RKO (cell line): ENCODE data around the gene IQSEC3.
"Not testable (repeated sequence)": the region's sequence is repeated elsewhere in the genome, so short reads cannot be mapped to it uniquely, and the experiment has no call there.

ENCODE experiments used
- DNase-seq: peaks from one replicate; pipeline ENCODE4 v3.0.0-alpha.2; 2016; ENCODE audit warnings: low spot score

Gene IQSEC3

DNA sequence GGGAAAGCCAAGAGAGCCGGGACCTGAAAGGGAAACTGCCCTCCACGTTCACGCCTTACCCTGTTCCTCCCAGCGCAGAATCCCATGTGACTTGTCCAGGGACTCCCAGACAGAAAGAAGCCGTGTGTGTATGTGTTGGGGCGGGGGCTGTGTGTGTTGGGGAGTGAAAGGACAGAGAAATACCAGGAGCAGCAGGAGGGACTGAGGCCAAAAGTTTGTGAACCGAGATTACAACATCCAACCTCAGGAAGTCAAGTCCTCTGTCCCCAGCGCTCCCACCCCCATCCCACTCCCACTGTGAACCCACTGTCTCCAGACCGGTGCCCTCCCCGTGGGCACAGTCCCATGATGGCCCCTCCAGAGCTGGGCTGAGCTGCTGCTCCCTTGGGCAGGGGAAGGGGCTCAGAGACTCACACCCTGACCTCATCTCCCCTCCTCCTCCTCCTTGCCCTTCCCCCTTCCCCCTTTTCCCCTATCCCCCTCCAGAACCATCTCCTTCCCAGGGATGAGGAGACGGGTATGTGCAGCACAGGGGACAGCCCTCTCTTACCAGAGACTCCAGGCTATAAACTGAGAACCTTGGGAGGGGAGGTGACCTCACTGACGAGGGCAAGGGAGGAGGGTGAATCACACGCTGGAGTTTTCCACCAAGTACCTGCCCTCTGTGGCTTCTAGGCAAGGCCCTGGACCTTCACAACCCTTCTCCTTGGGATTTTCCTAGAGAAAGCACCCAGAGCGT is 147.6 kb downstream of the IQSEC3 start, which contains the start of gene SLC6A12:
Gene SLC6A12 (minus strand): TSS at position 155 of the 739 bp plus-strand sequence. CDS start 4,171 bp downstream, outside the sequence.
- no peak for DNase-seq

DNA sequence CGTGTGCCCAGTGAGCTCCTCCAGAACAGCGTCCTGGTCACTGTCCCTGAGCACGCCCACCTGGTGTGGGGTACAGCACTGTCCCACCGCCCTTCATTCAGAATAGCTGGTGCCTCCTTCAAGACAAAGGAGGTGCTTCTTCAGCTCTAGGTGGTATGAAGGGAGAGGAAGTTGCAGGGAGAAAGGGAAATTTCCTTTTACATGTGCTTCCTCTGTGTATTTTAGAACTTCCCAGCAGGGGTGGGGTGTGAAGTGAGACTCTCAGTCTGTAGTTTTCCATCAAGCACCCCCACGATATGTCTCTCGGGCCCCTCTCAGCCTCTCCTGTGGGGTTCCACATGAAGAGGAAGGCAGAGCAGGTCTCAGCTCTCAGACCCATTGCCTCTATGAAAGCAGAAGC is 148.5 kb downstream of the IQSEC3 start:
- no peak for DNase-seq

DNA sequence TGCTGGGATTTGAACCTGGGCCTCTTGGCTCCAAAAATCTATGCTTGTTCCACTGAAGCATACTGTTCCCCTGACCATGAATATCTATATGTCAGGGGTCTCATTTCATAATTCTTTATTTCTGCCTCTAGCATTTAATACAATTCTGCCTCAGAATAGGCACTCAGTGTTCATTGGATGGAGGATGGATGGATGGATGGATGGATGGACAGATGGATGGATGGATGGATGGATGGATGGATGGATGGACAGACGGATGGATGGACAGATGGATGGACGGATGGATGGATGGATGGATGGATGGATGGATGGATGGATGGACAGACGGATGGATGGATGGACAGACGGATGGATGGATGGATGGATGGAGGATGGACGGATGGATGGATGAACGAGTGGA is 150.5 kb downstream of the IQSEC3 start:
- DNase-seq: not testable (repeated sequence)

DNA sequence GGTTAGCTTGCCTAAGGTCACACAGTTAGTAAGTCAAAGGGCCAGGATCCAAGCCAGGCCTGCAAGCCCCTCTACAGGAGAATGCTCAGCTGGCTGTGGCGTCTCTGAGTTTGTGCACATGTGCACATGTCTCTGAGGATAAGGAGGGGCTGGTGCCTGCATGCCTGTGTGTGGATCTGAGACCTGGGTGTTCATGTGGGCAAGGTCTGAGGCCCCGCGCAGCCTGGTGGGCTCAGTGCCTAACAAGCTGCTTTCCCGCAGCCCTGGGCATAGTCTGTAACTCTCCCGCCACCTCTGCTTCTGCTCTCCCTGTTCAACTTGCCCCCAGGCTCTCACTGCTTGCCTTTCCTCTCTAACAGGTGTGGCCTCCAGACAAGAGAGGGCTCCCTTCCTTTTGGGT is 151.7 kb downstream of the IQSEC3 start:
- no peak for DNase-seq

DNA sequence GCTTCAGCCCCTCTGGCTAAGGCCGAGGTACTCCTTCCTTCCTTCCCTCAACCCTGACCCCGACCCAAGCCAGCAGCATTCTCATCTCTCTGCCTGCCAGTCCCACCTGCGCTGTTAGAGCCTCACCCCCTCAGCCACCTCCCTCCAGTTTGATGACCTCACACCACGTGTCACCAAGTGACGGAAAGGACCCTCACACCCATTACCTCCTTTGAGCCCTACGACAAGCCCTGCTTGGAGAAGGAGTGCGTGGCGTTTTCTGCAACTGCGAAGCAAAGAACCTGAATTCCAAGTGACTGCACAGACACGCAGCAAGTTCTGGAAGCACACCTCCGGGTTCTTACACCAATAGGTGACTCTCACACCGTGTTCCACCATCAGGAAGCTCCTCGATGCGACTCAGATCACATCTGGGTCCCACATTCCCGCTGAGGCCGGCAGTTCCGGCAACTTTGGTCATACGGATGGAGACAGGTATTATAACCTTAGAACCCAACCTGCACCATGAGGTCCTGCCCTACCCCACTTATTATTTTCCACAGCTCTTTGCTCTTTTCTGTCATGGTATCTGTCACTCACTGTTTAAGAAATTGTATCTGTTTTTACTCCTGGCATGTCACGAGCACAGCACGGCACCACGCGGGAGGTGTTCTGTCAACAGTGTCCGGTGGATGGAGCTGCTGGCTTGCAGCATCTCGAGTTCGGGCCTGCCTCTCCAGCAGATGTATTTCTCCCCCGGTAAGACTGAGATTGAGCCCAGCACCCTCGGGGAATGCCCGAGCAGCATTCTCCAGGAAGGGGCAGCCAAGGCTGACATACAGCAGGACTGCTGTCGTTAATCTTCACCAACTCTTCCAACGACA is 152.4 kb downstream of the IQSEC3 start:
- DNase-seq: no peak

DNA sequence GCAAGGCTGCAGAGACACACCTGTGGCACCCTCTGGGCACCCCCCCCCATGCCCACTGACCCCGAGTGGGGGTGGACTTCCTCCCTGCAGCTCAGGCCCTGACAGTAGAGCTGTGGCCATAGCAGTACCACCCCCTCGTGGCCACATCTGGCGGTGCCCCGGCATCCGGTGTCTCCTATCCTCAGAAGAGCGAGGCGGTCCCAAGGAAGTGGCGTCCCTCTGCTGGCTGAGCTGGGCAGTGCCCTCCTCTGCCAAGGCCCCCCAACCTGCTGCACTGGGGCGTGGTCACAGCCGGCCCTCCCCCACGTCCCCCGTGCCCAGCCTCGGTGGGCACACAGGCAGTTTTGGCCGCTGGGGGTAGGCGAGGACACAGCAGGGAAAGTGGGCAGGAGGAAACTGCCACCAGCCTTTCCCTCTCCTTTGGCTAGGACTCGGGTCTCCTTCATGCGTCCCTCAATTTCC is 153.4 kb downstream of the IQSEC3 start:
- peak; percentile 68 for DNase-seq

DNA sequence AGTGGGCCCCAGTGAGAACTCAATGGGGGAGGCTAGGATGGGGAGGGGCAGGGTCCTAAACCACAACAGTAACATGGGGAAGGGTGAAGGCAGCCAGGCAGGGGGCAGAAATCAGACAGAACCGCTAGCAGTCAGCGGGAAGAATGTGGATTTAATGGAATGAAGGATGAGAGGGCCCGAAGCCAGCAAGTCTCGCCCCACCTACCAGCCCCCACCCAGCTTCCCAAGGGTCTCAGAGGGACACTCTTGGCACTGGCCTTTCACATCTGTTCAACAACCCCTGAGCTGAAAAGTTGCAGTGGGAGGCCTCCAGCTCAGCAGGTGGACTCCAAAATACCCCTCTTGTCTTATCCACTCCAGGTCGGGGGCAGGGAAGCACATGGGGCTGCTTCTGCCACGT is 153.9 kb downstream of the IQSEC3 start:
- DNase-seq: no peak

DNA sequence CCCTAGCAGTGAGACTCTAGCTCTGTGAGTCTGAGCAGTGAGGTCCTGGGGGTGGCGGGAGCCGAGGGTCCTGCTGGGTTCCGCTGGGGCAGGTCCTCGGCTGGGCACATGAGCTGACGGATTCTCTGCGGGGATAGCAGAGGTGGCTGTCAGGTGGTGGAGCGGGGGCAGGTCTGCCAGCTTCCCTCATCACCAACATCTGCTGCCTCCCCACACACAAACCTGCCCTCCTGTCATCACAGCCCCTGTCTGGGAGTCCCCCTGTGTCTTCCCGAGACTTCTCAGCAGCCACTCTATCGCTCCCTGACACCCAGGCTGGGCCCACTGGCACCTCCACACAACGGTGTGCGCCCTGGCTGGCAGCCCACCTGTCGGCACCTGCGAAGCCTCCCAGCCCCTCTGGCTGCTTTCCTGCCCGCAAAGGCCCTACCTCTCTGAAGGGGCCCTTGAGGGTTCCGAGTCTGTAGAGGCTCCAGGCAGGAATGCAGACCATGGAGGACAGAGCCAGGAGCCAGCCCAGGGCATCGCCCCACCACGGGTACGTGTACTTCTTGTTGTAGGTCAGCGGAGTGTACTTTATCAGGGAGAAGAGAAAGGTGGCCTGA is 154.5 kb downstream of the IQSEC3 start:
- no peak for DNase-seq

DNA sequence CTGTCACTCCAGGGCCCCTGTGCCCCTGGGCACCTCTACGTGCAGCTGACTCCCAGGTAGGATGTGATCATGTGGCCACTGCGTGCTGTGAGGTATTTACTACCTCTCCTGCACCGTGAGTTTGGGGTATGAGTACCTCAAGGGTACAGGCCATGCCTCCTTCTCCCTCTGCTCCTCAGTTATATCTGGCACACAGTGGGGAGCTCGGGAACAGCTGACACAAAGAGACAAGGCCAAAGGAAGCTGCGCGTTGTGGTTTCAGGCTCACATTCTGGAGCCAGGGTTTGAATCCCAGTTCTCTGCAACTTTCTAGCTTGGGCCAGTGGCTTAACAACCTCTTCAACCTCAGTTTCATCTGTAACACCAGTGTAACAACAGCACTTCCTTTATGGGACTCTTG is 155.2 kb downstream of the IQSEC3 start:
- no peak for DNase-seq

DNA sequence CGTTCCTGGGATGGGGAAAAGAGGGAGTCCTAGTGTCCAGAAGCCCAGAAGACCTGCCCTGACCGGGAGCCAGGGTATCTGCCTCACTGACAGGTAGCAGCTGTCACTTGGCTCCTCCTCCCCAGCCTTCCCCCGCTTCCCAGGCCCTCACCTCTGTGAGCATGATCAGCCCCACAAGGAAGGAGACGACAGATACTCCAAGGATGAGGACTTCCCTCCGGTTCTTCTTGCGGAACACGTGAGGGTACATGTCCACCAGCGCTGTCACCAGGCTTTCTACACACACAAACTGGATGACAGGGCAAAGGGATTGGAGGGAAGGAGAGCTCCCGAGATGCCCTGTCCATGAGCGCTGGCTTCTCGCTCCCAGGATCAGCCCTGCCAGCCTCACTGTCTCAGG is 157.3 kb downstream of the IQSEC3 start:
- DNase-seq: no peak

DNA sequence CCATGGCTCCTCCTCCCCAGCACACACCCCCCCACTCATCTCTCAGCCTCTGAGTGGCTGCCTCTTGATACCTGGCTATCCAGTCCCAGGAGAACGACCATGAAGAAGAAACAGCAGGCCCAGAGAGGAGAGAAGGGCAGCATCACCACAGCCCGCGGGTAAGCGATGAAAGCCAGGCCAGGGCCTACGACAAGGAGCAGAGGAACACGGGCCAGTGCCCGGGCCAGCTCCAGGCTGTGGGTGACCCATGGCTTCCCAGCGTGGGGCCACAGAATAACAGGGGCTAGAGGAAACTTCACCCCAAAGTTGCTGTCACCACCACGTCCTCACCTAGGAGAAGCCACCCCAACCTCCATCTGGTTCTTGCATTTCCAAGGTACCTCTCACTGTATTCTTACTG is 157.8 kb downstream of the IQSEC3 start:
- DNase-seq: no peak

DNA sequence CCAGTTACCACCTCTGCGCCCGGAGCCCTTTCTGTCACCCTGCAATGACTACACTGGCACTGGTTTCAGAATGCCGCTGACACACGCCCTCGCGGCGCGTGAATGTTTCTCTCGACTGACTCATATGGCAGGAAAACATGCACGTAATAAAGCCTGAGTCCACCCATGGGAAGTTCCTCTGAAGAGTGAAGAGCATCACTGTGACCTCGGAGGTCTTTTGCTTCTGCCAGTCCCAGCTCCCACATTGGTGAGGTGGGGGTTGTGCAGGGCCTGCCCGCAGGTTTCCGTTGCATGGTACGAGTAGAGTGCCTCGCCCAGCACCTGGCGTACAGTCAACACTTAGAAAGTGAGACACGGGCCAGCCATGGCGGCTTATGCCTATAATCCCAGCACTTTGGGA is 158.4 kb downstream of the IQSEC3 start:
- peak; percentile 5 for DNase-seq

DNA sequence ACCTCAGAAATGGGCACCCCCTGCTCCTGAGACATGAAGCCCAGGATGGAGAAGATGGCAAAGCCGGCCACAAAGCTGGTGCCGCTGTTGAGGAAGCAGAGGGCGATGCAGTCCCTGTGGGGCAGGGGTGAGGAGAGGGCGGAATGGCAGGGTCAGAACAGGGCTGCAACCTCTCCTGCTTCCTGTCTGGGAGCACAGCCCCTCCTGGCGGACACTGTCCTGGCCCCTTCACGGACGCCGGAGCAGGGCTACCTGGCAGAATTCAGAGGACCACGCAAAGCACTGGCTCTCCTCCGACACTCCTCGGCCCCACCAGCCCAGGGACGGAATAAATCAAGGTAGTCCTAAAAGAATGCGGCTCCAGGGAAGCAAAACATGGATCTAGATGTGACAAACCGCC is 159.8 kb downstream of the IQSEC3 start:
- DNase-seq: no peak

DNA sequence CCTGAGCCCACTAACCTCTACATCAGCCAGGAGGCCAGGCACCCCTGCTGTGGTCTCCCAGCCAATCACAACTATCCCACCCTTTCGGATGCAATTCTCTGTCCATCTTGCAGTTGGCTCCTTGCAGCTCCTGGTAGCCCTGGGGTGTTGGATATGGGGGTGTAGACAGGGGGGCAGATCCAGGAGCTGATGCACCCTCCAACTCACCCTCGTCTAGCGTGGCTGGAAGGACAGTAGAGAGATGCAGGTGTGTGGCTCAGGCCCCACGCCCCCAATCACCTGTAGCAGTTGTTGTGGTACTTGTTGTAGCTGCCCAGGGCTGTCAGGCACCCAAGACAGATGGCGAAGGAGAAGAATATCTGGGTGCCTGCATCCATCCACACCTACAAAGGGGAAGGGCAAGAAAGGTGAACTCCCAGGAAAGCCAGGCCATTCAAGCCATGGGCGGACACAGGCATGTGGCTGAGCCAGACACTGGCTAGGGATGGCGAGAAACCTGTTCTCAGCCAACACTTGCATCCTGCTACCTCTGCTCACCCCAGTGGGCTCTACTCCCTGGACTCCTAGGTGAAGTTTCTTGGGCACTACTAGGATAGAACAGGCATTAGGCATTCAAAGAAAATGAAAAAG is 160.8 kb downstream of the IQSEC3 start:
- no peak for DNase-seq
